ENCODE results near the gene TCN2.
A peak's percentile ranks its signal among the peaks of the same experiment; 100 is the strongest.
"Not testable (repeated sequence)": the region's sequence is repeated elsewhere in the genome, so short reads cannot be mapped to it uniquely, and the experiment has no call there.

TCN2 gene

DNA sequence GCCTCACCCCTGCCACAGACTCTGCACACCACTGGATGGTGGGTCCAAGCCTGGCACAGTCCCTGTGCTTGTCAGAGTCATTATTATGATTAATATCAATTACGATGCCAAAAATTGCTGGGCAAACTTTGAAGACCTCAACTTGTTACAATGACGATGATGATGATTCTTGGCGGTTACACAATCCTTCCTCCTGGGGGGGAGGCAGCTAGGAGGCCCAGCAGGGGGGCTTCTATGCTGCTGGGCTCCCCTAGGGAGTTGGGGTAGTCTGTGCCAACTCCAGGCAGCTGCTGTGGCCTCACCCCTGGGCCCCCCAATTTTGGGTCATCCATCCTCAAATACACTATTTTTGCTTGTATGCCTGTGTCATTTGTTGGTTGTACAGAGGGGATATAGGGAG is 40.6 kb downstream of the TCN2 start:
- DNase-seq (ENCODE audit: low spot score): no peak

DNA sequence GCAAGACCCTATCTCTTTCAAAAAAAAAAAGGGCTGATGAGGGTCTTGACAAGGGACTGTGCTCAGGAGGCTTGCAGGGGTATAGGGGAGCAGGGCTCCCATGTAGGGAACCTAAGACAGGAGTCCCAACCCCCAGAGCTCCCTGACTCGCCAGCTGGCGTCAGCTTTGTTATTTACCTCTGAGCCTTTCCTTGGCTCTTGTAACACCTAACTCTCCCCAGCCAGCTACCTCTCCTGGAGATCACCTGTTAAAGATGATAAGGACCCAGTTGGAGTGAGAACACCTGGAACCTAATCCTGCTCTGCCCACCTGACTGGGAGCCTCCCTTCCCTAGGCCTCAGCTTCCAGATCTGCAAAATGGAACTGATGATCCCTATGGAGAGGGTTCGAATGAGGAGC is 41.9 kb downstream of the TCN2 start:
- no peak for DNase-seq (ENCODE audit: low spot score)

DNA sequence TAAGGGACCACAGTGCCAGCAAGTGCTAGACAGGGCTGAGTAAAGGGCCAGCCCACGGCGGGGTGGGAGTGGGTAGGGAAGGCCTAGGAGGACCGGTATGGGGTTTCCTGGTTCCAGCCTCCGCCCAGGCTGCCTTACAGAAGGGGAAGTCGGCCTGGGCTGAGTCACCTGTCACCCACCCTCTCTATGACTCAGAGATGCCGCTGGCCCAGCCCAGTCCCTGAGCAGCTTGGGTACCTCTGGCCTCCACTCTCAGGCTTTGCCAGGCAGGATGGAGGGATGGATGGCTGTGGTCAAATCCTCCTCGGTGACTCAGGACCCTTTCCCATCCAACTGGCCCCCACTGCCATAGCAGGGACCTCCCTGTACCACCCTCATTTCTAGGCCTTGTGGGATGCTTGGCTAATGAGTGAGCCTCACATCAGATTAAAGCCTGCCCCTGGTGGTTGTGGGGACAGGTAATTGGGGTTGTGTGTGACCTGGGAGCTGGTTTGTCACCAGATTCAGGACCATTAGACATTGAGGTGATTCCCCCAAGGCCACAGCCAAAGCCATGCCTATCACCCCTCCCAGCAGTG is 42.5 kb downstream of the TCN2 start:
- DNase-seq (ENCODE audit: low spot score): peak; percentile 92

DNA sequence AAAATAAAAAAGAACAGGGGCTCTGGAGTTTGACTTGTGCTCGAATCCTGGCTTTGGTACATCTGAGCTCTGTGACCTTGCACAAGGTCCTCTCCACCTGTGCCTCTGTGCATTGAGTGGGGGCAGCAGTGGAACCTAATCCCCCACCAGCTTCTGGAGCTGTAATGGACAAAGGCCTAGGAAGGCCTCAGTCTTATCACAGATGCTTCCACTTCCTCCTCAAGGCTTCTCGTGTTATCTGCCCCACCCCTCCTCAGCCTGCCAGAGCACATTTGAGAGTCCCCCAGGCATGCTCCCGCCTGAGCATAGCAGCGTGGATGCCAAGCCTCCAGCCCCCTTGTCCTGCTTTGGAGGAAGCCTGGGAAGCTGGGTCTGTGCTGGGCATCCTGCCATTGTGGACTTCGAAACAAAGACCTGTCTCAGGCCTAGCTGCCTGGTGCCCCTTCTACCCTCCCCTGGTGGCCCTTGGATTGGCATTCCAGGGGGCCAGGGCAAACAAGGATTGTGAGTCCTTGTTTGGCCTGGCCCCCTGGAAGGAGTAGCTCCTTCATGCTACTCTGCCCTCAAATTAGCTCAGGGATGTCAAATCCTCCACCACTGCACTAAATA is 43.6 kb downstream of the TCN2 start:
- DNase-seq (ENCODE audit: low spot score): no peak

DNA sequence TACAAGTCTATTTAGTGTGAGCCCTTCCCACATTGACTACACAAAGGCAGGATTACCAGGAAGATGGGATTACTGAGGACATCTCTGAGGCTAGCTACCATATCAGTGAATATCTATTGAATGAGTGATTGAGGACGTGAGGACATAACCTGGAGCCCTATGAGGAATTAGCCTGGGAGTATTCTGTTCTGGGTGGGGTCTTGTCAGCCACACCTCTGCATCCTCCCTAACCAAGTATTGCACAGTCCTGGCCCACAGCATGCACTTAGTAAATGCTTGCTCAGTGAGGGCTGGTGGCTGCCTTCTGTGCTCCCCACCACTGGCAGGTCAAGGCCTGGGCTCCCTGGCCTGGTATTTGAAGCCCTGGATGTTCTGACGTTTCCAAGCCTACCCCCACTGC is 45.9 kb downstream of the TCN2 start:
- no peak for DNase-seq (ENCODE audit: low spot score)

DNA sequence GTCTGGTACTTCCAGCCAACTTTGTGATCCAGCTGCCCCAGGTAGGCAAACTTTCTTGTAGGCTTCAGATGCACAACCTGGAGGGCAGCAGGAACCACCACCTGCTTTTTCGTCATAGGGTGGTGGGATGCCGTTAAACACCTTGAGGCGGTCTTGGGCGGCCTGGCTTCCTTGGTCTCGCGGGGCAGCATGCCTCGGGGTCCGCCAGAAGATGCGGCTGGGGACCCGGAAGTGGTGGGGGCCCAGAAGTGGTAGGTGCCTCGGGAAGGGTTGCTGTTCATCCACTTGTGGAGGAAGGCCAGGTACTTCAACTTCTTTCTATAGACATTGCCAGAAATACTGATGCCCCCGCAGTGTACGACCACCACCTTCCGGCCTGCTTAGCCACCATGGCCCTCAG is 47.4 kb downstream of the TCN2 start:
- no peak for DNase-seq (ENCODE audit: low spot score)

DNA sequence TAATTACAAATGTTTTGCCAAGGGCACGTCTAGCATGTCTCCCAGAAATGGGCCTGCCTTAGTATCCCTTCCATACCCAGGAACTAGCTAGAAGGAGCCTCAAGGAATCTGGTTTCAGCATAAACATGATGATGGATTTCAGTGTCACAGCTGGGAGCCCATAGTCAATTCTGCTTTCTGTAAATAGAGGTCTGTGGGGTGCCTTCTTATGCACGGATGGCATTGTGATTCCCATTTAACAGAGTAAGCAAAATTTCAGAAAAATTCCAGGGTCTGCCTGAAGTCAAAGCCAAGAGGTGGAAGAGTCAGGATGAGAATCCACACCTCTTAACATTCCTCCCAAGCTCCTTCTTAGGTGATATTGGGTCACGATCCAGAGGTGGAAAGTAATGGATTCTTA is 48.6 kb downstream of the TCN2 start:
- no peak for DNase-seq (ENCODE audit: low spot score)

DNA sequence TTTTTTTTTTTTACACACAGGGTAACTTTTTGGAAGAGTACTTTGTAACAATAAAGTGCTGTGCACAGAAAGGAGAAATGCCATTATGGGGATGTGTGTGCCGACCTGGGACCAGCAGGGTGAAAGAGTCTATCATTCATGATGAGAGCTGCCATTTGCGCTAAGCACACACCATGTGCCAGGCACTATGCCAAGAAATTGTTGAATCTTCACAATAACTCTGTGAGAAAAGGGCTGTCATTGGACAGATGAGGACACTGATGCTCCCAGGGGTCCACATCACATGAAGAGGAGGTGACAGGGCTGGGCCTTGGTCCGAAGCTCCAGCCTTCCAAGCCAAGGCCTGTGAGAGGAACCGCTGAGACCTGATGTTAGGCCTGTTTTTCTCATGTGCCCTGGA is 55.1 kb downstream of the TCN2 start:
- DNase-seq (ENCODE audit: low spot score): no peak

DNA sequence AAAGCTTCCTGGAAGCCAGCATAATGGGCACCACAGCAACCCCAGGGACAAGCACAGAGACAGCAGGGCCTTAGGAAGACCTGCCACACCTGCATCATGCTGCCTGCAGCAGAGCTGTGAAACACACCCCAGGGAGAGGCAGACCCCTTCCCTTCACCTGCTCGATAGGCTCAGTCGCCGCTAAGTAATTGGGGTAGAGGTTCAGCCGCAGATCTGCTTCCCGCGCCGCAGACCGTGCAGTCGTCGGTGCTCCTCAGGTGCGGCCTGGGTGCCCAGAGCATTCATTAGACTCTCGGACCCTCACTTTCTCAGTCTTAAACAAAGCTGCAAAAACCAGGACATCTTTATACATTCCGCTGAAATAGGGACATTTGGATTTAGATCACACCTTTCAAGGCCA is 57.8 kb downstream of the TCN2 start:
- DNase-seq (ENCODE audit: low spot score): no peak

DNA sequence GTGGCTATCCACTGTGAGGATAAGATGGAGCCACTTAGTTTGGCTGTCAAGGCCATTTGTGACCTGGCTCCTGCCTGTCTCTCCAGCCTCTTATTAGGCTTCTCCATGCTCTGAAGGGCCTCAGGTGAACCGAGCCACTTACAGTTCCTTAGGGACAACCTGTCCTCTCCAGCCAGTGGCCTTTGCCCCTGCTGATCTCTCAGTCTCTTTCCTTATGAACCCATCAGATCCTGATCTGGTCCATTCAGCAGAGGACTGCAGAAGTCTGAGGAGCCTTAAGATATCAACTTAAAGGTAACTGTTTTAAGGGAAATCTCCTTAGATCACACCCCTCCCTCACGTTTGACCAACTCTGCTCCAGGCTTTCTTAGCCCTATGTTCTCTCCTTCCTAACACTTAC is 58.3 kb downstream of the TCN2 start:
- DNase-seq (ENCODE audit: low spot score): no peak

DNA sequence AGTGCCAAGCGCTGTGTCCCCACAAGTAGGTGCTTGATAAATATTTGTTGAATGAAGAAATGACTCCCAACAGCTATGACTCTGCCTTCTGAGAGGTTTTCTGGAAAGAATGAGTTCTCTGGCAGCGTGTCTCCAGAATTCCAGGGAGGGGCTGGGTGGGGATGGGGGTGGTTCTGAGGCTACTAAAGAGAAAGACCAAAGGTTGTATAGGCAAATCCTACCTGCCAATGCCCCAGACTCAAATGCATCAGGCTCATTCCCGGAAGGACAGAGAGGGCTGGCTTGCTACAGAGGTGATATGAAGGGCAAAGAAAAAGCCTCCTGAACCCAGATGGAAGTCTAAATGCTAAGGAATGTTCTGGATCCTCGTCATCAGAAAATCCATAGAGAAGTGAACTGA is 58.8 kb downstream of the TCN2 start:
- peak; percentile 43 for DNase-seq (ENCODE audit: low spot score)

DNA sequence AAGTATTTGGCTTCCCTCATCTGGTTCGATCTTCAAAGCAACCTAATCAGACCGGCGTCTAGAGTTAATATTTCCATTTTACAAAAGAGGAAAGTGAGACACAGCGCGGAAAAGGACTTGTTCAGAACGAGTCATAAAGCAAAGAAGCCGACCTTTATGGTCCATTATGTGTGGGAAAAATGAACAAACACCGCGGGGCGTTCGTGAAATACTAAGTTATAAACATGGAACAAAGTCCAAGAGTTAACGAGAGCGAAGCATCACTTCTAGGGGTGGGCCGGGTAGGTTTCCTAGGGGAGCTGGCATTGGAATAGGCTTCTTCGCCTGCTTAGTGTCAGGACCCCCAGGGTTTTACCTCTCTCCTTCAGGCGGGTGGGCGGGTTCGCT is 60.1 kb downstream of the TCN2 start:
- DNase-seq (ENCODE audit: low spot score): peak; percentile 67

DNA sequence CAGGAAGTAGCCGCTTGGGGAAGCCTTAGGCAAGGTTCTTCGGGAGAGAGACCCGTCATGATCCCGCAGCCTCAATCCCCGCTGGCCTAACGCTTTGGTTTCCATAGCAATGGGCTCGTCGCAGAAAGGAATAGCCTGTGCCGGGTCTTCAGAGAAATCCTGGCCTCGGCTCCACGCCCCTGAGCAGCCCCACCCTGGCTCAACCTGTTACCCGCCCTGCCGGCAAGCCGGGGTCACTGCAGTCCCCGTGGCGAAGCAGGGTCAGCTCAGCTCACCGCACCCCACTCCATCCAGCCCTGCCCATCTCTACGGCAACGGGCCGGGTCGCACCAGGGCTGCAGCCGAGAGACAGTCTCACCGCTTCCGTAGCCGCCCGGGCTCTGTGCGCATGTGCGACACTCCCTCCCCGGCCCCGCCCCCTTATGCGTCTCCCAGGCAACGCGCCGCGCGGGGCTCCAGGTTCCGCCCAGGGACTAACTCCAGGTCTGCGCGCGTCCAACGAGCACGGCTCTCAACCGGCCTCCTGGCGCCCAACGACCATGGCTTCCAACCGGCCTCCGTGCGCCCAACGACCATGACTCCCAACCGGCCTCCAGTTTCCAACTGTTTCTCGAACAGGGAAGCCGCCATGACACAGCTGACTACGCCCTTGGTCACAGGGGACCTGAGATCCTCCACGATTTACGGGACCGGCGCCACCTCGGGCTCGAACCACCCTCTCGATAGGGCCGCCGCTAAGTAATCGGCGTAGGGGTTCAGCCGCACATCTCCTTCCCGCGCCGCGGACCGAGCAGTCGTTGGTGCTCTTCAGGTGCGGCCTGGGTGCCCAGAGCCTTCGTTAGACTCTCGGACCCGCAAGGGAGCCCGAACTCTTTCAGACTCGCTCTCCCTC is 60.8 kb downstream of the TCN2 start, which contains the start of gene DUSP18:
DUSP18 (minus strand) TSS at position 382 of the 892 bp plus-strand sequence. CDS start 3,872 bp downstream, outside the sequence.
- DNase-seq (ENCODE audit: low spot score): peak; percentile 93

DNA sequence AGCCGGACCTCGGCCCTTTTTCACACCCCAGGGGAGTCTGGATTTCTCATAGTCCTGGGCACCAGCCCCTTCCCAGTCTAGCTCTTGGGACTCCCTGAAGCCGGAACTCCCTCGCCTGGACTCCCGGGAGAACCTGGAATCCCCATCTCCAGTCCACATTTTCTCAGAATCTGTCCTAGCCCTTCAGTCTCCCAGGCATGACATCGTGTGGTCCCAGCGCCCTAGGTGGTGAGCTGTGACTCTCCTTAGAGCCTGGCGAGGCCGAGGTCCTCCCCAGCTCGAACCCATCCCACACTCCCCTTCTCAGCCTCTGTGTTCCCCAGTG is 61.4 kb downstream of the TCN2 start:
- DNase-seq (ENCODE audit: low spot score): no peak

DNA sequence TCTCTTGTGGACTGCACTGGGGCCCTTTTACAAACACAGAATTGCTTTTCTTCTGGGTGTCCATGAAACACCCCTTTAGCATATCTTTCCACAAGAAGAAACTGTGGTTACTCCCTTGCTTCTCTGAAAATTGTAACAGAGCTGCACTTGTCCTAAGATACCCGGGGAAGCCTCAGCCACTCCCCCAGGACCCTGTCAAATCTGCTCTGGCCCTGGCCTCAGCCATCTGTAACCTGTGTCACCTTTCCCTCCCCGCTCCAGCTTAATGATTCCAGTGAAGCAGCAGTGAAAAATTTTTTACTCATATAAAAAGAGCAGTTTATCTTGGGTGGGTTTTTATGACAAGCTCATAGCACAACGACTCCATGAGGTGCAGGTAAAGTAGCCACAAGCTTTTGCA is 64.1 kb downstream of the TCN2 start:
- no peak for DNase-seq (ENCODE audit: low spot score)

DNA sequence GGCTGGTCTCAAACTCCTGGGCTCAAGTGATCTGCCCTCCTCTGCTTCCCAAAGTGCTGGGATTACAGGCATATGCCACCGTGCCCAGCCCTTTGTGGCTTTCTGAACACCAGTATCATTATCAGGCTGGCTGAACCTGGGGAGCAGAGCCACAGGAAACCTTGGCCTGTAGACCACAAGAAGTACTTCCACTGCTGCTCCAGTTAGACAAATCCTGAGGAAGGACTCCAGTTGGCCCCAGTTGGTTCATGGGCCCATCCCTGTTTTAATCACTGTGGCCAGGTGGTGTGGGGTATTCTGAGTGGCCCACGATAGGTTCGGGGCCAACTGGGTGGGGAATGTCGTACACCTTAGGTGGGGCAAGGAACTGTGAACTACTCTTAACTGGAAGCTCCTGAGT is 66.2 kb downstream of the TCN2 start:
- no peak for DNase-seq (ENCODE audit: low spot score)

DNA sequence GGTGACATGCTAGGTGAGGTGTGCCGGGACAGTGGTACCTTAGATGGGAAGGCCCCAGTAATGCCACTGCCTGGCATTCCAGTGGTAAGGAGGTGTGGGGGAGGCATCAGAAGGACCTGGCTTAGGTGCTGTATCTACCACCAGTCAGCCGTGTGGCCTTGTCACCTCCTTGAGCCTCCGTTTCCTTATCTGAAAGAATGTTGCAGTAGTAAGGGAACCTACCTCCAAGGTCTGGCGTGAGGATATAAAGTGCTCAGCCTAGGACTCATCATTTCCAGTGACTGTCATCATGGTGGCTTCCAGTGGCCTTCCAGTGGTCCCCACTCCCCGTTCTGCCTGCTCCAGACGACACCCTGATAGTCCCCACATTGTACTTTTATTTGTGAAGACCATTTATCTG is 67.5 kb downstream of the TCN2 start:
- no peak for DNase-seq (ENCODE audit: low spot score)

DNA sequence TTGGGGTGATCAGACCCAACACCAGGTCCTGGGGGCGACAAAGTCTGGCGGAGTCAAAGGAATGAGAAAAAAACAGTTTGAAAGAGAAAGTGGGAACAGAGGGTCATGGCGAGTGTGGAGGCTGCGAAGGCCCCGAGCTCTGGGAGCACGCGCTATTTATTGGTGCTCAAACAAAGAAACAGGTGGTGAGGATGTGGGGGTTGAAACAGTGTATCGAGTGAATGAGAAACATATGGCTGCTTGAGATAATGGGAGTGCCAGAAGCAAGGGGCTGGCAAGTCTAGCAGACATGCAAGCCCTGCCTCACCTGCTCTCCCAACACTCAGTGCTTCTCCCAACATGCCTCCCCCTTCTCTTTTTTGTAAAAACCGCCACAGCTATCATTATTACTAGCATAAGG is 68.5 kb downstream of the TCN2 start:
- DNase-seq (ENCODE audit: low spot score): no peak

DNA sequence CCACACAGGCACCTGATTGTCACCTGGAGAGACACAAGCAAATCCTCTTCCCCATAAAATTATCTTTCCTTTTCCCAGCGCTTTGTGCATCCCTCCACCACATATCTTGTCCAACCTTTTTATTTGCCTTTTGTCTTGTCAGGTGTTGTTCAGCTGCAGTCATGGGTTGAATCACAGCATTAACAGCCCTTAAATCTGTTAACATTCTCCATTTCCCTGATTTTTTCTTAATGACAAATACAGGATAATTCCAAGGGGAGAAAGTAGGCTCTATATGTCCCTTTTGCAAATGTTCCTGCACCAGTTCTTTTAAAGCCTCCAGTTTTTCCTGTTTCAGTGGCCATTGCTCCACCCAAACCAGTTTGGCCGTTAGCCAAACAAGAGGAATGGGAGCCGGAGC is 69.6 kb downstream of the TCN2 start:
- not testable (repeated sequence) for DNase-seq (ENCODE audit: low spot score)

Measured in LoVo (cell line).